GM18517 (cell line): ENCODE results near the gene CAPZB.
"Not testable (repeated sequence)": the region's sequence is repeated elsewhere in the genome, so short reads cannot be mapped to it uniquely, and the experiment has no call there.

Experiments used
- ATAC-seq: cut with Tn5 transposase; IDR thresholded peaks from one replicate; pipeline ENCODE4 v1.9.1; 2021; ENCODE audit warnings: mild to moderate bottlenecking, moderate library complexity; ENCODE audit not compliant: unreplicated experiment

Gene CAPZB

GRCh38 chr1:19485362-19486187, at the start of gene CAPZB:
CAPZB (minus strand) TSS chr1:19485539; CDS start chr1:19485438, 101 bp downstream.
- ATAC-seq, result peak; percentile 68

- no peak for ATAC-seq
Measured at GRCh38 chr1:19534281-19534680, 48.9 kb upstream of the CAPZB start.

DNA sequence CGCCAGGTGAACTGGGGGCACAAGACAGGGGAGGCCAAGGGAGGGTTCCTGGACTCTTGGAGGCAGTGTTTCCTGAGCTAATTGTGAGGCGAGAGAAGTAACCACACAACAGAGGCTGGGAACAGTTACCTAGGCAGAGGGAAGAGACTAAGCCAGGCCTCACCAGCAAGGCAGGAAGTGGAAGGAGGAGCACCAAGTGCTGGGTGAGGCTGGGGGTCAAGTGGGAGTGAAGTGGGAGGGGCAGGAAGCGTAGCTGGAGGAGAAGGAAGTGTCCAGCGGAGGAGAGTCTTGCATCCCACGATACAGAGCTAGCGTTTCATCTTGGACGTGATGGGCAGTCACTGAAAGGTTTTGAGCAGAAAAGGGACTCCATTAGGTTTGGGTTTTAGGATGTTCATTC, 48.3 kb upstream of the CAPZB start:
- ATAC-seq, result no peak

DNA sequence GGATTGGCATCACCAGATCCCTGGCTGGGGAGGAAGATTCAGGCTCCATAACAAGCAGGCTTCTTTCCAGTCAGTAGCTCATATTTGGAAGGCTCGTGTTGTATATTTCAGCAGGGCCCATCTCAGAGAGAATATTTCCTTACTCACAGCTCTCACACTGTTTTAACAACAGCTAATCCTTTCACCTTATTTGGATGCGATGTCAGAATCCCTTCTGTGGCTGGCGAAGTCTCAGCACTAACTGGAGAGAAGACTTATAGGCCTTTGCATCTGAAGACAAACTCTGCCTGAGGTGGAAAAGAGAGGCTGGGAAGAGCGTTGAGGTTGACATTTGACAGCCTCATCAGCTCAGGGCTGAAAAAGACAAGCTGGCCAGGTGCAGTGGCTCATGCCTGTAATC, 47.2 kb upstream of the CAPZB start:
- ATAC-seq, result no peak

GRCh38 chr1:19529664-19530063, 44.3 kb upstream of the CAPZB start:
- no peak for ATAC-seq

DNA sequence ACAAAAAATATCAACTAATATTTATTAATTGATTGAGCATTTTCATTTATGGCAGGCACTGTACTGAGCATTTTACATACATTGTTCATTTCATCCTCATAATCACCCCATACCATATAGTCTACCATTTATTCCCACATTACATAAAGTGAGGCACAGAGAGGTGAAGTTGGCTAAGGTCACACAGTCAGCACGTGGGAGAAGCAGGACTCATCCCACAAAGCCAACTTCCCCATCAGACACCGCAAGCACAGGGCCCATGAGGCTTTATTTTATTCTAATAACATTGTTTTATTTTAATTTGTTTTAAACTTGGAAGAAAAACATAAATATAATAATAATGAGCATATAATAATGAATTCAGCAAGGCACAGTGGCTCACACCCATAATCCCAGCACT, 43.1 kb upstream of the CAPZB start:
- no peak for ATAC-seq

GRCh38 chr1:19525607-19526545, 40.5 kb upstream of the CAPZB start:
- ATAC-seq, result no peak

GRCh38 chr1:19524791-19525190, 39.5 kb upstream of the CAPZB start:
- ATAC-seq, result no peak

- not testable (repeated sequence) for ATAC-seq
Measured at GRCh38 chr1:19522570-19522969, 37.2 kb upstream of the CAPZB start.

GRCh38 chr1:19521411-19521810, 36.1 kb upstream of the CAPZB start:
- no peak for ATAC-seq

DNA sequence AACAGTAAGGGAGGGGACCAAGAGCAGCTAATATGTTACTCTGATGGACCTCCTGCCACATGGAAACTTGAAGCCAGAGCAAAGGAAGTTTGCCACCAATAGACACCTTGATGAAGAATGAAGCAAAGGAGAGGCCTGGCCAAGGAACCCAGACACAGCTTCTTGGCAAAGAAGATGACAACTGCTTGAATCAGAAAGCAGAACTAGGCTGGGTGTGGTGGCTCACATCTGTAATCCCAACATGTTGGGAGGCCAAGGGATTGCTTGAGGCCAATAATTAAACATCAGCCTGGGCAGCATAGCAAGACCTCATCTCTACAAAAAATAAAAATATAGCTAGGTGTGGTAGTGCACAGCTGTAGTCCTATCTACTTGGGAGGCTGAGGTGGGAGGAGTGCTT, 31.7 kb upstream of the CAPZB start:
- no peak for ATAC-seq

DNA sequence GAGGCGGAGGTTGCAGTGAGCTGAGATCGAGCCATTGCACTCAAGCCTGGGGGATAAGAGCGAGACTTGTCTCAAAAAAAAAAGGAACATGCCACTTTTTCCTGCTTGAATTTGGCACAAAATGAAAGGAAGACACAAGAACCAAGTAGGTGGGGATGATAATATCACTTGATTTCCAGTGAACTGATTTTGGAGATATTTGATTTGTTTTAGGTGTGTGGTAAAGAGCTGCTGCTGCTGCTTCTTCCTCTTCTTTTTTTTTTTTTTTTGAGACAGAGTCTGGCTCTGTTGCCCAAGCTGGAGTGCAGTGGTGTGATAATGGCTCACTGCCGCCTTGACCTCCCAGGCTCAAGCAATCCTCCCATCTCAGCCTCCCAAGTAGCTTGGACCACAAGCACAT, 29.9 kb upstream of the CAPZB start:
- ATAC-seq, result no peak

- no peak for ATAC-seq
Measured at GRCh38 chr1:19514391-19514831, 29.1 kb upstream of the CAPZB start.

DNA sequence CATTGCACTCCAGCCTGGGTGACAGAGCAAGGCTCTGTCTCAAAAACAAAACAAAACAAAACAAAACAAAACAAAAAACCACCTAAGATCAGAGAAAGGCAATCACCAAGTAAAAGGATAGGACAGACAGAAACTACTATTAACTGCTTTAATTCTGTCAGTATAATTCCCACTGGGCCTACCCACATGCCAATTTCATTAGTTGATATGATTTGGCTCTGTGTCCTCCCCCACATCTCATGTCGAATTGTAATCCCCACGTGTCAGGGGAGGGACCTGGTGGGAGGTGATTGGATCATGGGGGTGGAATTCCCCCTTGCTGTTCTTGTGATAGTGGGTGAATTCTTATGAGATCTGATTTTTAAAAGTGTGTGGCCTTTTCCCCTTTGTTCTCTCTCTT, 27.2 kb upstream of the CAPZB start:
- no peak for ATAC-seq

DNA sequence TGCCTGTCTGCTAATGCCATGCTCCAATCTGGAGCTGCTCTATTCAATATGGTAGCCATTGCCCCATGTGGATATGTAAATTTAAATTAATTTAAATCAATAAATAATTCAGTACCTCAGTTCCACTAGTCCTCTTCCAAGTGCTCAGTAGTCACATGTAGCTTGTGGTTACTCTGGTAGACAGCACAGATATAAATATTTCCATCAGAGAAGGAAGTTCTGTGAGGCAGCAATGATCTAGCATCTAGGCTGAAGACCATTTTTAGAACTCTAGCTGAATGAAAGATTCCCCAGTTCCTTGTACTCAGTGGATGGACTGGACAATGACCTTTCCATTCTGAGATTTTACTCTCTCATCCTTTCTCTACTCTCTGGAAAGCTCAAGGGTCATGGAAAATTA, 25.8 kb upstream of the CAPZB start:
- no peak for ATAC-seq

DNA sequence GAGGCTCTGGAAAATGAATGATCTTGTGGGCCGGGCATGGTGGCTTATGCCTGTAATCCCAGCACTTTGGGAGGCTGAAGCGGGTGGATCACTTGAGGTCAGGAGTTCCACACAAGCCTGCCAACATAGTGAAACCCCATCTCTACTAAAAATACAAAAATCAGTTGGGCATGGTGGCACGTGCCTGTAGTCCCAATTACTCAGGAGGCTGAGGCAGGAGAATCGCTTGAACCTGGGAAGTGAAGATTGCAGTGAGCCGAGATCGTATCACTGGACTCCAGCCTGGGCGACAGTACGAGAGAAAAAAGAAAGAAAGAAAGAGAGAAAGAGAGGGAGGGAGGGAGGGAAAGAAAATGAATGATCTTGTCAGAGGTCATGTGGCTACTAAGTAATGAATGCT, 24.3 kb upstream of the CAPZB start:
- ATAC-seq, result not testable (repeated sequence)

DNA sequence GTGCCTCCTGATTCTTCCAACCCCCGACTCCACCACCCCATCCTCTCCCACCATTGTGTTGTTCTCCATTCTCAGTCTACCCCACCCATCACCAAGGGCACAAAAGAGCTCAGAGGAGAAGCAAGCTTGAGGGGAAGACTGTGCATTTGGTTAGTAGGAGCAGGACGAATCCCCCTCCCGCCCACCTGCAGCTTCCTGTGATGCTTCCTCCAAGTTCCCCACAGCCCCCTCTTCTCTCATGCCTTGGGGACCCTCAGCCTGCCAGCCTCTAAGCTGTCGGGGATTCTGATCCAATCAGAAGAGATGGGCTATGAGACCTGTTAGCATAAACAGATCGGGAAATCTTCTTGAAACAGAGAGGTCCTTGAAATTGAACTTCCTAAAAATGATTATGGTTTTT, 22.2 kb upstream of the CAPZB start:
- ATAC-seq, result no peak

GRCh38 chr1:19505693-19506457, 20.5 kb upstream of the CAPZB start:
- no peak for ATAC-seq

DNA sequence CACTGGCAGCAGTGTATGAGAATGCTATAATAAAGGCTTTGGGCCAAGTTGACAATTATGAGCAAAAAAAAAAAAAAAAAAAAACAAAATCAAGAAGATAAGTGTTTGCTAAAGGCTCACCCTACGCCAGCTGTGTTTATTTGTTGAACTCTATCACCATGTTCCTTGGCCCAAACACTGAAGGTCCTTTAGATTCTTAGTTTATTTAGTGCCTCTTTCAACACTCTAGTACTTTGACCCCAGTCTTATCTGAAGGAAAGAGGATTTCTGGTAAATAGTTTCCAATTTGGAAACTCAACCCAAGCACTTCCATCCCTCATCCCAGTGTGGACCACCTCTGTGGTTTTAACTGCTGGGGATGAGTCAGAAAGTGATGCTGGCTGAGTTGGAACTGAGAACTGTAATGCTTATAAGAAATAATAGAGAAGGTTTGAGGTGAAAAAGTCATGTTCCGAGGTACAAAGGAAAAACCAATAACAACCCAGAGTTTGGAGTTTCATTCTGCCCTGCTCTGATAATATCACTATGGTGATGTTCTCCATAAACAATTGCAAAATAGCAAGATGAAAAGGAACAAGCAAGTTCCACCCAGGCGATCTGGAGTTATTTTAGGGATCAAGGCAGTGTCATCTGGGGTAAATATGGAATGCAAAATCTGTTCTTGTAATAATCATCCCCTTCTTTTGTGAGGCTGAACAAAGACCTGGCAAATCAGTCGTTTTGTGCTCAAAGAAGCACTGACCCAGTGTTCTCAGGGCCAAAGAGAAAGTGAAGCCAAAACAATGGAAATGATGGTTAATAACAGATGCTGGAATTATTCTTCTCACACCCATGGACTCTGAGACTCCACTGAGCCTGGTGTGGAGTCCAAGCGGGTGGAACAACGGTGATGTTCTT, 19.7 kb upstream of the CAPZB start:
- ATAC-seq, result no peak

GRCh38 chr1:19502284-19502683, 16.9 kb upstream of the CAPZB start:
- not testable (repeated sequence) for ATAC-seq
